ENCODE data around the gene RNF214.

GRCh38 chr11:117219455-117219854, 13.0 kb upstream of the RNF214 start:
- no peak for TF ChIP-seq CTCF (optimal IDR thresholded peaks at IDR 0.05 in 1 of 3, IDR thresholded peaks at IDR 0.05 in 1 of 3, conservative IDR thresholded peaks at IDR 0.05 in 1 of 3; ENCODE audit: extremely low read depth in 1 of 3, insufficient read depth in 2 of 3, low read length in 3 of 3)
- no peak for TF ChIP-seq EZH2 (IDR thresholded peaks at IDR 0.05; ENCODE audit: low read length)

Data from keratinocyte (primary cell).